Ascending aorta (tissue), 2 donors: ENCODE data around the gene CNNM2. TPM values are rescaled to one million over a fixed set of nuclear protein-coding genes. Genes with fewer than 3 reads are reported as not detected.
"Not testable (repeated sequence)": the region's sequence is repeated elsewhere in the genome, so short reads cannot be mapped to it uniquely, and the experiment has no call there.

Experiments used
- DNase-seq, 2 donors: peaks; one replicate each; pipeline ENCODE4 v3.0.0-alpha.2; 2019; ENCODE audit warnings: low spot score in 2 of 2
- H3K27ac ChIP-seq, 2 donors: fragments of 200-600 bp; sonication (generic); one replicate each; pipeline ENCODE4 v1.5.1; 2016 to 2017; ENCODE audit warnings: mild to moderate bottlenecking in 1 of 2
- H3K27me3 ChIP-seq: fragments of 200-600 bp; sonication (generic); one replicate; pipeline ENCODE4 v1.5.1; 2017
- H3K36me3 ChIP-seq, 2 donors: fragments of 200-600 bp; sonication (generic); one replicate each; pipeline ENCODE4 v1.5.1; 2016
- H3K4me1 ChIP-seq, 2 donors: fragments of 200-600 bp; sonication (generic); one replicate each; pipeline ENCODE4 v1.5.1; 2016 to 2017; ENCODE audit warnings: mild to moderate bottlenecking in 1 of 2
- H3K4me3 ChIP-seq, 2 donors: fragments of 200-600 bp; sonication (generic); one replicate each; pipeline ENCODE4 v1.5.1; 2016 to 2017; ENCODE audit warnings: mild to moderate bottlenecking in 1 of 2
- H3K9me3 ChIP-seq, 2 donors: fragments of 200-600 bp; sonication (generic); one replicate each; pipeline ENCODE4 v1.5.1; 2016
- intact Hi-C: fragments of 100-400 bp; cut with DNase I; formaldehyde crosslinking; loops from one replicate; pipeline ENCODE4 v1.15.1; 2023
- total RNA-seq: library from RNA; depleted of rRNA; stranded (reverse); fragments of >200 nt; gene quantifications from one replicate; pipeline ENCODE4 v1.1.0, GENCODE V29; 2016
- TF ChIP-seq, protein P1 (sequence below), 3 experiments: fragments of 200-600 bp in 2 of 3; fragments of 450-650 bp in 1 of 3; sonication (generic) in 2 of 3; IDR thresholded peaks; one replicate each; pipeline ENCODE4 v1.5.1; 2016 to 2019; ENCODE audit warnings: antibody characterized with exemption in 3 of 3, mild to moderate bottlenecking in 1 of 3, moderate library complexity in 1 of 3

Gene CNNM2
- total RNA-seq, 1 donor from 2014 or later, result 18.7 TPM

DNA sequence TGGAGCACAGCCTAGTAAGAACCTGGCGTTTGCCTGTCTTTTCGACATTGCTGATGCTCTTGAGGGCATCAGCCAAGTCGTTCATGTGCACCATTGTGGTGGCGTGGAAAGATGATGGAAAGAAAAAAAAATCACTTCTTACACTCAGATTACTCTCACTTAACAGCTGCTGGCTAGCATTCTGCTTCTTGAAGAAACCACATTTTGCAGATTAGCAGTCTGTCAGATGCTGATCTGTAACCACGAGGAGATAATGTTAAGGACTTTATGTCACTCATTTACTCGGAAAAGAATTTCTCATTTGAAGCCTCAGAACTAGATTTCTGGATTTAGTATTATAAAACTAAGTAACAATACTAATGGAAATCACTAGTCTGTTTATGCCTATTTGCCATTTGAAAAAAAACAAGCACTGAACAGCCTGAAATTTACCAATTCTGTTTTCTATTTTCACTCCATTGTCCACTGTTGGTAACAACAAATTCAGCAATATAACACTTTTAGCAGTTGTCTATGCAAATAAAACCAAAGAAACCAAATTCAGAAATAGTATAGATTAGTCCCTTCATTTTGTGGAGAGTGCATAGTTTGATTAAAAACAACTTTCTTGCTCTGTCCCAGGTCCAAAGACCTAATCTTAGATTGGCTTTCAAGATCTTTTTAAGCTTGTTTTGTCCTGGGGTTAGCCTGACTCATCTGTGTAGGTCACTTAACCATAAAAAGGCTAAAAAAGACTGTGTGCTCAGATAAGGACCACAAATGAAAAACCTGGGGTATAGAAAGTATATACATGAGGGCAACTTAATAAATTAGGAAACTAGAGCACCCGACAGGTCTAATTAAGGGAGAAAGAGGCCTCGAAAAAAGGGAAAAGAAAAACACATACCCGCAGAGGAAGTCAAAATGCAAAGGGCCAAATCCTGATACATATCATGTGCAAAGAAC lies 207.5 kb downstream of the CNNM2 start:
- Histone ChIP-seq H3K4me1 (peaks cover 13 to 55% of the 10 kb centered on the region in 2 donors), H3K9me3 (no peaks in the 10 kb centered on the region), H3K27me3 (no peaks in the 10 kb centered on the region), H3K27ac (peak overlapping the region; percentile 66 to 69), H3K4me3 (peak overlapping the region in 1 of 2 donors; percentile 12), H3K36me3 (no peaks in the 10 kb centered on the region)
- intact Hi-C loops, result no loop called here
- TF ChIP-seq, protein P1, sequence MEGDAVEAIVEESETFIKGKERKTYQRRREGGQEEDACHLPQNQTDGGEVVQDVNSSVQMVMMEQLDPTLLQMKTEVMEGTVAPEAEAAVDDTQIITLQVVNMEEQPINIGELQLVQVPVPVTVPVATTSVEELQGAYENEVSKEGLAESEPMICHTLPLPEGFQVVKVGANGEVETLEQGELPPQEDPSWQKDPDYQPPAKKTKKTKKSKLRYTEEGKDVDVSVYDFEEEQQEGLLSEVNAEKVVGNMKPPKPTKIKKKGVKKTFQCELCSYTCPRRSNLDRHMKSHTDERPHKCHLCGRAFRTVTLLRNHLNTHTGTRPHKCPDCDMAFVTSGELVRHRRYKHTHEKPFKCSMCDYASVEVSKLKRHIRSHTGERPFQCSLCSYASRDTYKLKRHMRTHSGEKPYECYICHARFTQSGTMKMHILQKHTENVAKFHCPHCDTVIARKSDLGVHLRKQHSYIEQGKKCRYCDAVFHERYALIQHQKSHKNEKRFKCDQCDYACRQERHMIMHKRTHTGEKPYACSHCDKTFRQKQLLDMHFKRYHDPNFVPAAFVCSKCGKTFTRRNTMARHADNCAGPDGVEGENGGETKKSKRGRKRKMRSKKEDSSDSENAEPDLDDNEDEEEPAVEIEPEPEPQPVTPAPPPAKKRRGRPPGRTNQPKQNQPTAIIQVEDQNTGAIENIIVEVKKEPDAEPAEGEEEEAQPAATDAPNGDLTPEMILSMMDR (IDR thresholded peaks at IDR 0.05), result no peak
- no peak for DNase-seq

- TF ChIP-seq, protein P1 (IDR thresholded peaks at IDR 0.05), result no peak
- intact Hi-C loops, result no loop called here
- H3K27ac ChIP-seq, result peak overlapping the region; percentile 66 to 69
- peaks cover 6 to 39% of the 10 kb centered on the region in 2 donors for H3K4me1 ChIP-seq
- no peaks in the 10 kb centered on the region for H3K27me3 ChIP-seq
- no peak overlapping the region for H3K4me3 ChIP-seq
- no peaks in the 10 kb centered on the region for H3K36me3 ChIP-seq
- no peaks in the 10 kb centered on the region for H3K9me3 ChIP-seq
- no peak for DNase-seq
Measured at GRCh38 chr10:103127241-103127640, 209.1 kb downstream of the CNNM2 start.

- H3K9me3 ChIP-seq, H3K4me3 ChIP-seq, DNase-seq, H3K27me3 ChIP-seq, intact Hi-C loops, H3K27ac ChIP-seq: not testable (repeated sequence)
- peaks cover 16 to 24% of the 10 kb centered on the region in 2 donors for H3K36me3 ChIP-seq
- peaks cover 6 to 16% of the 10 kb centered on the region in 2 donors for H3K4me1 ChIP-seq
Measured at GRCh38 chr10:103130180-103130579, 212.1 kb downstream of the CNNM2 start.

GRCh38 chr10:103130910-103131309 lies 212.8 kb downstream of the CNNM2 start:
- Histone ChIP-seq H3K27ac (peak overlapping the region; percentile 5 to 18), H3K4me1 (peaks cover 5 to 8% of the 10 kb centered on the region in 2 donors), H3K4me3 (no peak overlapping the region), H3K27me3 (no peaks in the 10 kb centered on the region), H3K9me3 (no peaks in the 10 kb centered on the region), H3K36me3 (peaks cover 16 to 31% of the 10 kb centered on the region in 2 donors)
- DNase-seq, result no peak
- intact Hi-C loops, result no loop called here
- TF ChIP-seq, protein P1 (IDR thresholded peaks at IDR 0.05), result no peak

DNA sequence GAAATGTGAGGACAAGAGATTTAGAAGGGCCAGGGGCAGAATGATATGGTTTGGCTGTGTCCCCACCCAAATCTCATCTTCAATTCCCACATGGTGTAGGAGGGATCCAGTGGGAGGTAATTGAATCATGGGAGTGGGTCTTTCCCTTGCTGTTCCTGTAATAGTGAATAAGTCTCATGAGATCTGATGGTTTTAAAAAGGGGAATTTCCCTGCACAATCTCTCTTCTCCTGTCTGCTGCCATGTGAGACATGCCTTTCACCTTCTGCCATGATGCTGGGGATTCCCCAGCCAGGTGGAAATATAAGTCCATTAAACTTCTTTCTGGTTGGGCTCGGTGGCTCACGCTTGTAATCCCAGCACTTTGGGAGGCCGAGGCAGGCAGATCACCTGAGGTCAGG lies 217.1 kb downstream of the CNNM2 start:
- H3K36me3 ChIP-seq, result peaks cover 27 to 56% of the 10 kb centered on the region in 2 donors
- intact Hi-C loops, result not testable (repeated sequence)

DNA sequence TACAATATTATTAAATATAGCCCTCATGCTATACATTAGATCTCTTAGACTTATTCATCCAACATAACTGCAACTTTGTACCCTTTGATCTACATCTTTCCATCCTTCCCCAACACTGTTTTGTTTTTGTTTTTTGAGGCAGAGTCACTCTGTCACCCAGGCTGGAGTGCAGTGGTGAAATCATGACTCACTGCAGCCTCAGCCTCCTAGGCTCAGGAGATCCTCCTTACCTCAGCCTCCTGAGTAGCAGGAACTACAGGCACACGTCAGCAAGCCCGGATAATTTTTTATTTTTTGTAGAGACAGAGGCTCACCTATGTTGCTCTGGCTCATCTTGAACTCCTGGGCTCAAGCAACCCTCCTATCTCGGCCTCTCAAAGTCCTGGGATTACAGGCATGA lies 221.7 kb downstream of the CNNM2 start:
- TF ChIP-seq, protein P1 (IDR thresholded peaks at IDR 0.05), result no peak
- Histone ChIP-seq H3K4me3 (no peak overlapping the region), H3K9me3 (no peaks in the 10 kb centered on the region), H3K27ac (no peak overlapping the region), H3K36me3 (peaks cover 11 to 44% of the 10 kb centered on the region in 2 donors), H3K27me3 (no peaks in the 10 kb centered on the region), H3K4me1 (peaks cover 3 to 10% of the 10 kb centered on the region in 2 donors)
- intact Hi-C loops, result no loop called here
- no peak for DNase-seq

More for the DNA sequence above, 217.1 kb downstream of the CNNM2 start:
- H3K4me3 ChIP-seq, H3K9me3 ChIP-seq, H3K27me3 ChIP-seq, H3K4me1 ChIP-seq, H3K27ac ChIP-seq, DNase-seq: not testable (repeated sequence)

Other genes with a start within 250 kb of the CNNM2 start
- 2.0 TPM for gene ARL3, start 203.9 kb upstream of the CNNM2 start, total RNA-seq
- gene SFXN2, start 203.7 kb upstream of the CNNM2 start, total RNA-seq, result 2.1 TPM
- gene WBP1L, start 174.3 kb upstream of the CNNM2 start, total RNA-seq, result 107 TPM
- 116 TPM for gene CYP17A1, start 80.9 kb upstream of the CNNM2 start, total RNA-seq
- 57.2 TPM for gene BORCS7, start 64.0 kb upstream of the CNNM2 start, total RNA-seq
- gene AS3MT, start 48.8 kb upstream of the CNNM2 start, total RNA-seq, result 1.4 TPM